ENCODE data around the gene IL1RAPL1.

Gene IL1RAPL1

DNA sequence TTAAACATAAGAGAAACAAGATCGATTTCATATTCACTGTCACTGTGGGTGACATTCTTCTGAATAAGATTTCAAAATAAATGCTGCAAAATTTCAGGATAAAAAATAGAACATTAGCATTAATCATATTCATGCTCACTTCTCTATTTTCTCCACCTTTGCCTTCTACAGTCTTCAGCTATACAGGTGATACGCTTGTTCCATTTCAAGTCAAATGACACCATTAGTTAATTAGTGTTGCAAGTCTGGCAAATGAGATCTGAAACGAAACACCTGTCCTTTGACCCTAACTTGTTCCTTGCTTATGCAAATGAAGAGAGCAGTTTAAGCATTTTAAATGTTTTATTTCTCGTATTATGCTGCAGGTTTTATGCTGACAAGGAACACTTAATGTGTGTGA lies 960.6 kb downstream of the IL1RAPL1 start:
- DNase-seq, result no peak

DNA sequence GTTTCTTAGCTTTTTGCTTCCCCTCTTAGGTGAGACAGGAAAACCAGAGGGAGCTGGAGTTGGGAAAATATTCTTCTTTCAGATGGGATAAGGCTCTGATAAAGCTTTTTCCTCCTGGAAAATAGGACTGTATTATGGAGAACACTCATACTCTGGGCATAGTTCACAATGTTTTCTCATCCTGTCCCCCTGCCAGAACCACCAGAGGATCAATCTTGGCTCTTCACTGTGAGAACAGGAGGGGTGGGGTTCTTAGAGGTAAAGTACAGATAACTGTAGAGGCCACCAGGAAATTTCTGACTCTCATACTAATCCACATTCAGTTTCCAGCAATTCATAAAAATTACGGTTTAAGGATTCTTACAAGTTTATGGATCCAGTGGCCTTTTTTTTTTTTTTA lies 966.3 kb downstream of the IL1RAPL1 start:
- DNase-seq, result no peak

DNA sequence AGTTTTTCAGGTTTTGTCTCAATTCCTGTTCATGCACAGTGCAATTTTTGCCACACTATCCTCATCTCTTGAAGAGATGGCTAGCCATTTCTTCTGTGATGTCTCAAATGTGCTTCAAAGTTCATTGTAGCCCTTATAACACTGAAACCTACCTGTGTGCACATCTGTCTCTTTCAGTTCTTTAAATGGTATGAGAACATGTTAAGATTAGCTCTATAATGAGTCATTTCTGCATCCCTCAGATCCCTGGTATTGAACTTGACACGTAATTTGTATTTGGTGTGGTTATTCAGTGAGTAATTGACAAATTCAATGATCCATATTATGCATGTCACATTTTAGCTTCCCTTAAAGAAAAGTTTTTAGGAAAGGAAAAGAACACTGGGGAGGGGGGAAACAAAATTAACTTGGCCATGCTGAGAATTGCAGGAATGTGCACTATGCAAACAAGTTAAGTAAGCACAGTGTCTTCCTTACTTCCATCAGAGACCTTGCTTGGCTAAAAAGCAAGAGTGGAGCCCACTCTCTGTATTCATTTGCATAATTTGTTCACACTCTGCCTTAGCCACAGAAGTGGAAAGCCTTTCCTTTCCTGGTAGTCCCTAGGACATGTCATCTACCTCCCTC lies 968.3 kb downstream of the IL1RAPL1 start:
- no peak for DNase-seq

DNA sequence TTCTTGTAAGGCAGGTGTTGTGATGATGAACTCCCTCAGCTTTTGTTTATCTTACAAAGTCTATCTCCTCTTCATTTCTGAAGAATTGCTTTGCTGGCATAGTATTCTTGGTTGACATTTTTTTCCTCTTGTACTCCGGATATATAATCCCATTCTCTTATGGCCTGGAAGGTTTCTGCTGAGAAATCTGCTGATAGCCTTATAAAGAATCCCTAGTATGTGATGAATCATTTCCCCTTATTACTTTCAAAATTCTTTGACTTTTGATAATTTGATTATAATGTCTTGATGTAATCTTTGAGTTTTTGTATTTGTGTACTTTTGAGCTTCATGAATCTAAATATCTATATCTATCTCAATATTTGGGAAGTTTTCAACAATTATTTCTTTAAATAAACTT lies 972.8 kb downstream of the IL1RAPL1 start:
- no peak for DNase-seq

DNA sequence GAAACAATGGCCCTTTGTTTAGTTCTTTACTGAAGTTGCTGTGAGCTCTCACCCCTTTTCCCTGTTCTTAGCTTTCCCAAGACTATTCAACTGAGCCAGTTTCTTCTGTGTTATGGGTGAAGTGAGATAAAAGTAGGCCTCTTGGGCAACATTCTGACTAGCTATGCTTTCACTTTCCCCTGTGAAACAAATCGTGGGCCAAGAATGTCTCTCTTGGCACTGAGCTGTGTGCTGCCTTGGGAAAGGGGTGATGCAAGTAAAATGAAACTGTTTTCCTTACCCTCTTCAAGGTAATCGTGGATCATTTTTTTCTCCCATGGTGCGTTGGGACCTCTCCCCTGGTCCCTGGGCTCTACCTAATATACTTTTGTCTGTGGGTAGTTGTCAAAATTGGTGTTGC lies 974.2 kb downstream of the IL1RAPL1 start:
- no peak for DNase-seq

DNA sequence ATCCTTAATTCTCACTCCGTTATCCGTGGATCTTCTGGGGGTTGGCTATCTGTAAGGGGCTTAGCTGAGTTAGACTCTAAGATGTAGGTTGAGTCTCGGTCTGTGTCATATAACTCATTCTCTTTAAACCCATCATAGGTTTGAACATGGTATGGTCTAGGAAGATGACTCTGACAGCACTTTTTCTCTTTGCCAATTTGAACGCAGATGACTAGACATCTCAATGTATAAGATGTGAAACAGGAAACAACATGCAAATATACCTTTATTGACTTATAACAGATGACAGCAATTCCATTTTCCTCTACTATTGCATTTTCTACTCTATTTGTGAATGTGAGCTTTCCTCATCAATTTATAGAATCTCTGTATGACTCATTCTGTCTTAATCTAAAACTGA lies 993.3 kb downstream of the IL1RAPL1 start:
- no peak for DNase-seq

DNA sequence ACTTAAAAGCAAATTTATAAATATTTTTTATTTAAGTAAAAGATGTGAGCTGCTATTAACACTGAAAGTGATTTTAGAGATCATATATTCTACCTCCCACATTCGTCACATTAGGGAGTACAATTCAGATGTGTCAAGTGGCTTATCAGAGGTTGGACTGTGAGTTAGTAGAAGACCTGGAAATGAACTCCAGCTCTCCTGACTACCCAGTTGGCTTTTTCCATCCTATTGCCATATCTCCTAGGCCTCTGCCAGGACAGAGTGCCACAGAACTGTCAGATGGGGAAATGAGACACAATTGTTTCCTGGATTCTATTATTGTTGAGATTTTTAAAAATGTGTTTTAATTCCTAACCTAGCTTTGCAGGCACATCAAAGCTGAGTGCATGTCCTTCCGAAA lies 994.0 kb downstream of the IL1RAPL1 start:
- DNase-seq, result no peak

DNA sequence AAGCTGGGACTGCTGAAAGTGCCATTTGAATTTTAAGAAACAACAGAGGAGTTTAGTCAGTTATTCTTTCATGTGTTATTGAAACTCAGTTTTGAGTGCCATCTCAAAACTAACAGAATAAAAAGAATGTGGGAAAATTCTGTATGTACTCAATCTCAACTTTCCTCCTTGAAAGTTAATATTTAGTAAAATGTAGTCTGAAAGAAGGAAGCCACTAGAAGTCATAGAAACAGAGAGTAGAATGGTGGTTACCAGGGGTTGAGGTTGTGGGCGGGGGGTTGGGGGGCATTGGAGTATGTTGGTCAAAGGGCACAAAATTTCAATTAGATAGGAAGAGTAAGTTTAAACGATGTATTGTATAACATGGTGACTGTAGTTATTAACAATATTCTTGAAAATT lies 999.9 kb downstream of the IL1RAPL1 start:
- DNase-seq, result no peak

DNA sequence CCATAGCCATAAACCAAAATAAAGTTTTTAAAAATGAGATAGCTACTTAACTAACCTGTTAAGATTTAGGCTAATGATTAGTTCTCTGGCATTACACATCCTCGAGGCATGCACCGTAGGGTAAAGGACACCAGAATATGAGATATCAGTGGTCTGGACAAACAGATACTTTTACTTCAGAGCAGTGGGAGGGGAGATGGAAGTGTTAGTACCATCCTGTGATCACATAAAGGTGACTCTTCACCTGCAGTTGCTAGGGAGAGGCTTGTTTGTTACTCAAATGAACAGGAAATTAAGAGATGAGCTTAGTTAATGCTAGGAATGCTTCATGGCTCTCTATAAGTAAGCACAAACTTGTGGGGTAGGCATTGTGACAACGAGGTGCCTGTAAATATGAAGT lies 1003.7 kb downstream of the IL1RAPL1 start:
- DNase-seq, result no peak

DNA sequence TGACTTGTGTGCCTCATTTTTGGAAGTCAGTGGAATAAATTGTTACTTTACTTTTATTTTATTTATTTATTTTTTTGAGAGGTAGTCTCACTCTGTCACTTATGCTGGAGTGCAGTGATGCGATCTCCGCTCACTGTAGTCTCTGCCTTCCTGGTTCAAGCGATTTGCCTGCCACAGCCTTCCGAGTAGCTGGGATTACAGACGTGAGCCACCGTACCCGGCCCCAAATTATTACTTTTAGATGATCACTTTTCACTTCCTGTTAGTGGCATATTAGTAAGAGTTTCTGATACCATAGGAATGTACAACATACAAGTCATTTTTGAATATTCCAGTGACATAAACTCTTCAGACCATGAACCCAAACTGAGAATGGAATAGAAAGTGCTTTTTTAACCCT lies 1017.1 kb downstream of the IL1RAPL1 start:
- no peak for DNase-seq

DNA sequence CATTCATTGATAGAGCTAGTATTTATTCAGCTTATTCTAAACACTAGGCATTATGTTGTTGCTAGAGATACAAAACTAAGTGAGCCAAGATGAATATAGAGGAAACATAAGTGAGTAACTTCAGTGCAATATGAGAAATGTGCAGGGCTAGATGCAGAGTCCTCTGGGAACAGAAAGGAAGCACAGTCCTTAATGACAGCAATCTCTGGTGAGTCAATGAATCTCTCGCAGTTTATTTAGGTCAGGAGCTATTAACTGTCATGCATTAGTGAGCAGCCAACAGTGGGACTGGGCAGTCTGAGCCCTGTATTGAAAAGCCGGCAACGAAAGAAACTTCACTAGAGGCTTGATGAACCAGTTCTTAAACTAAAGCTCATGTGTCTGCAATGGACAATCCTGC lies 1030.0 kb downstream of the IL1RAPL1 start:
- DNase-seq, result no peak

DNA sequence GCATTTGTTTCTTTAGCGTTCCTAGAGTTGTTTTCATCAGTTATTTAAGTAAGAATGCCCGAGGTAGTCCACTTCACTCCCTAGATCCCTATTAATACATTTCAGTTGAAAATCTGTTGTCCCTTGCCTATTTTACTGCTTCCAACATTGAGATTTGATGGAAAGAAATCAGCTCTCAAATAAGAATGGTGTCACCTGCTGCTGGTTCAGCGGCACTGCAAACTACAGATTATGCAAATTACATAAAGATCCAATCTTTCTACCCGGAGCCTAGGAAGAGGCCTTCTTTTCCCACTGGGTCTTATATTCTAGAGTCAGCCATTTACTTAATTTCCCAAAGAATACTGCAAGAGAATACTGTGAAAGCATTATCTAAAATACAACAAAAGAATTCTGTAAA lies 1030.5 kb downstream of the IL1RAPL1 start:
- no peak for DNase-seq

DNA sequence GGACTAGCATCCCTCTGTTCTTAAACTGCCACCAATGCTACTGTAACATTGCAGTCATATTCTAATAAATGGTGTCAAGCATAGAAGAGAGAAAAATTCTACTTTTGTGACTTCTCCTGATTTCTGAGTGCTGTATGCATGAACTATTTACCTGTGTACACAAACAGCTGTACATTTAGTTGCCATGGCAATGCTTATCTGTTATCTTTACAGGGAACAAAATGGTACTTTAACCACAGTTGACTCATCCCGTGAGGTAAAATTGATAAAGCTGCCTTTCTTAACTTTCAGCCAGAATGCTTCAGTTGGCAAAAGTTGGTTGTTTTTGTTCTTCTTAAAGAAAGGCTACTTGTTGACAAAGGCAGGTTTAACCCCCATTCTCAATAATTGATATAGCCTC lies 1040.6 kb downstream of the IL1RAPL1 start:
- DNase-seq, result no peak

DNA sequence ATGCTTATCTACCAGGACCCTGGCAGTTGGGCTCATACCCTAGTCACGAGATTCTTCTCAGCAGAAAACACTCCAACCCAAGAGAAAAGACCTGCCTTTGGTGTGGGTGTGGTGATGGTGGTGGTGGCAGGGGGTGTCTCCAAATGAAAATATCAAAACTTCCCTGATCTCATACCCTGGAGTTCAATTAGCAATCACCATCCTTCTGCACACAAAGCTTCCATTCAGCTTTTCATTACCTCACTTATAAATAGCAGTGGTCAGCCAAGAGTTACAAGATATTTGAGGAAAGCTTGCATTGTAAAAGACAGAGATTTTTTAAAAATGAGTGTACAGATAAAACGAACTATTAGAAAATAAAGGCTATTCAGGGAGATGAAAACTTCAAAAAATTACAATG lies 1047.3 kb downstream of the IL1RAPL1 start:
- DNase-seq, result no peak

DNA sequence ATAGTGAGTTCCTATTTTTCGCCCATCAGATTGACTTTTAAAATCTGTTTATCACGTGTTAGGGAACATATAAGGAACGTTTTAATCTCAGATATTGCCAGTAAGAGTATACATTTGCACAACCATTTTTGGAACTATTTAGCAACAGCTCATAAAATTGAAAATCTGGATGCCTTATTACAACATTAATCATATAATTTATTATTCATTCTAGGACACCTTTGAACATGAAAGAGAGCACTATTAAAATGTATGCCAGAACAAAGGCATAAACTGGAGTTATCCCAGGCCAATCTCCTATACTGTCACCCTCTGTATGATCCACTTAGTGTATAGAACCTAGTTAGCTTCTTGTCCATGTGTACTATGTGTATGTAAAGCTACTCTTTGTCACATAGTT lies 1049.1 kb downstream of the IL1RAPL1 start:
- no peak for DNase-seq

DNA sequence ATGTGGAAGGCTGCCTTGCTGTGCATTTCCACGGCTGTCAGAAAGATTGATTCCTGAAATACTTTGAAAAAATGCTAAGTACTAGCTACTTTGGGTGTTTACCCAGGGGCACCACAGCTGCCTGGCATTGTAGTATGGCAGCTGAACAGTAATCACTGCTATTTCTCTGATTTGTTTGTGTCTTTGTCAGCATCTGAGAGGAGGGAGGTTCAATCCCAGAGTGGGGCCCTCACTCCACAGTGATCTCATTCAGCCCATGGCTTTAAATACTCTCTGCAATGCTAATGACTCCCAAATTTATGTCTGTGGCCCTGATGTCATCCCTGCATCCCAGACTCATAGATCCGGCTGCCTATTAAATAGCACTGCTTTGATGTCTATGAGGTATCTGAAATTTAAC lies 1052.9 kb downstream of the IL1RAPL1 start:
- no peak for DNase-seq

DNA sequence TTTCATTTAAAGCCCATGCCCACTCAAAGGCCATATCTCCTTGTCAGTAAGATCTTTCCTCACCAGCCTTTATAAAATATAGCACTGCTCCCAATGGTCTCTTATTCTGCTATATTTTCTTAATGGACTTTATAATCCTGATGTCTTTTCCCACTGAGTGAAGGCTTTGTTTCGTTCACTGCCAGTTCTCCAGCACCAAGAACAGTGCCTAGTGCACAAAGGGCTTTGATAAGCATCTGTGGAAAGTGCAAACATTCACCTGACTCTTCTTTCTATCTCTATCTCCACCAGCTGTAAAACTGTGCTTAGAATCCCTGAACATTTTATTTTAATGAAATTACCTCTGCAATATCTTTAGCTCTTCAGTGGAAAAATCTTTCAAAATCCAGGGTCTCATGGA lies 1054.2 kb downstream of the IL1RAPL1 start:
- DNase-seq, result no peak

DNA sequence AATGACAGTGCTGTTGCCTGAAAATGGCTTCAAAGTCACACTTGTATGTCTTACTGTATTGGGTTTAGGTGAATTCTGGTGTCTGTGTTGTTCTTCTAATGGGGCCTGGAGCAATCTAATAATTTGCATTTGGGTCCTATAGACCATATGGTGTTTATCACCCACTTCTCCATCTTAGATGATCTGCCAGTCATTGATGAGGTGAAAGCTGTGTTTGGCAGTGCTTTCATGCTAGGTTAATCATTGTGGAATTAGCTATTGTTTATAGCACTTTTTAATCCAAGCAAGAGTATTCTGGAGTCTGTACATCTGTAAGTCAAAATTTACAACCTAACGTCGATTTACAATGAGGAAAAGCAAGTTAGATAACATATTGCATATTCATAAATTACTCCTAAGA lies 1055.9 kb downstream of the IL1RAPL1 start:
- DNase-seq, result no peak

DNA sequence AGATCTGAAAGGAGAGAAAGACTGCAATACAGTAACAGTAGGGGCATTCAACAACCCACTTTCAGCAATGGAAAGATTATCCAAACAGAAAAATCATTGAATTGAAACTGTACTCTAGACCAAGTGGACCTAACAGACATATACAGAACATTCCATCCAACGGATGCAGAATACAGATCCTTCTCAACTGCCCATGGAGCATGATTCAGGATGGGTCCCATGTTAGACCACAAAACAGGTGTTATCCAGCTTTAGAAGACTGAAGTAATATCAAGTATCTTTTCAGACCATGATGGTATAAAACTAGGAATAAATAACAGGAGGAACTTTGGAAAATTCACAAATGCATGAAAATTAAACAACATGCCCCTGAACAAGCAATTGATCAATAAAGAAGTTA lies 1060.9 kb downstream of the IL1RAPL1 start:
- DNase-seq, result no peak

DNA sequence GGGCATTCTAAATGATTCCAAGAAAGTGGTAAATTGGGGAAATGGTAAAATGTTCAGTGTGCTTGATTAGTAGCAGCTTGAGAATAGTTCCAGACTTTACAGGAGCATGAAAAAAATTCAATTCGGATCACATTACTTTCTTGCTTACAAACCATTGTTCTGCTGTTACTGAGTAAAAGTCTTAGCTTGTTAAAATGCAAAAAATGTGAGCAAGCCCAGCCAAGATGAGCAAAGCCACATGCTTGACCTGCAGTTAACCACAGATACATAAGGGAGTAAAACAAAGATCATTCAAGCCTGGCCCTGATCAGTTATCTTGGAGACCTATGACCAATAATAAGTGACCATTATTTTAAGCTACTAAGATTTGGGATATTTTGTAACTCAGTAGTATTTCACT lies 1065.2 kb downstream of the IL1RAPL1 start:
- DNase-seq, result no peak

DNA sequence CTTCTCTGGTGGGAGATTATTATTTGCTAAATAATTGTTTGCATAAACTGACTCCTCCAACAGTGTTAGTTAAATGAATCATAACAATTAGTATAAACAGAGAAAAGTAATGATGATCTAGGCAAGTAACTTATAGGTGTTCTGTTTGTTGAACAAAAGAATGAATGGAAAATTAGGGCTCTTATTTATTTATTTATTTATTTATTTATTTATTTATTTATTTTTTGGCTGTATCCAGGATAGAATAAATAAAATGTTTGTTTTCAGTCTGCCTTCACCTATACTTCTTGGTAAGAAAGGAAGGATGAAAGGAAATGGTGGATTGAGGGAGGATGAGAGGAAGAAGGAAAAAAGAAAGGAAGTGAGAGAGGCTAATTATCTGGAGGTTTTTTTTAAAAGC lies 1066.5 kb downstream of the IL1RAPL1 start:
- DNase-seq, result no peak

DNA sequence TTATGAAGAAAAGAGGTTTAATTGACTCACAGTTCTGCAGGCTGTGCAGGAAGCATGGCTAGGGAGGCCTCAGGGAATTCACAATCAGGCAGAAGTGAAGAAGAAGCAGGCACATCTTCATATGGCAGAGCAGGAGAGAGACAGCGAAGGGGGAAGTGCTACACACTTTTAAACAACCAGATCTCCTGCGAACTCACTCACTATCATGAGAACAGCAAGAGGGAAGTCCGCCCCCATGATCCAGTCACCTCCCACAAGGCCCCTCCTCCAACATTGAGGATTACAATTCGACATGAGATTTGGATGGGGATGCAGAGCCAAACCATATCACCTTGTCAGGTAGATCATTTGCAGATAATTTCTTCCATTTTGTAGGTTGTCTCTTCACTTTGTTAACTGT lies 1072.7 kb downstream of the IL1RAPL1 start:
- DNase-seq, result no peak

DNA sequence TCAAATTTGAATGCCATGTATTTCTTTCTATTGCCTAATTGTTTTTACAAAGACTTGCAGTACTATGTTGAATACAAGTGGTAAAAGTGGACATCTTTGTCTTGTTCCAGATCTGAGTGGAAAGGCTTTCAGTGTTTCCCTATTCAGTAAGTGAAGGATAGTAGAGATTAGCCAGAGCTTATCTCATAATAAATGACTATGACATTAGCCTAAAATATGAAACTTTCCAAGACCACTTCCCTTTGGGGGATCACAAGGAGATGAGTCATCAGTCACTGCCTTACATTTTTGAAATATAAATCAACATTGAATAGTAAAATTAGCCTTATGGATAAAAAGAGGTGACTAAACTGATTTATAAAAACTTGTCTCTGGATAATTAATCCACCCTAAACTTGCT lies 1074.0 kb downstream of the IL1RAPL1 start:
- no peak for DNase-seq

DNA sequence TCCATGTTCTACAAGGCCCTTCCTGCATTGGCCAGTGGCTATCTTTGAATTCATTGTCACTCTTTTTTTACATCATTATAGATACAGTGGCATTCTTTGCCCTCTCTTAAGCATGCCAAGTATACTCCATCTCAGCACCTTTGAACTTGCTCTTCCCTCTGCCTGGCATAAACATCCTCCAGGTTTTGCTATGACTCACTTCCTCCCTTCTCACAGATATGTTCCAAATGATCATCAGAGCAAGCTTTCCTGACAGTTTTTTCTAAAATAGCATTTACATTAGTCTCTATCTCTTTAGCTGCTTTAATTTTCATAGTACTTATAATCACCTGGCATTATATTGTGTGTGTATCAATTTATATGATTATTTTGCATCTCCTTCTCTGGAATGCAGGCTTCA lies 1074.9 kb downstream of the IL1RAPL1 start:
- DNase-seq, result no peak

DNA sequence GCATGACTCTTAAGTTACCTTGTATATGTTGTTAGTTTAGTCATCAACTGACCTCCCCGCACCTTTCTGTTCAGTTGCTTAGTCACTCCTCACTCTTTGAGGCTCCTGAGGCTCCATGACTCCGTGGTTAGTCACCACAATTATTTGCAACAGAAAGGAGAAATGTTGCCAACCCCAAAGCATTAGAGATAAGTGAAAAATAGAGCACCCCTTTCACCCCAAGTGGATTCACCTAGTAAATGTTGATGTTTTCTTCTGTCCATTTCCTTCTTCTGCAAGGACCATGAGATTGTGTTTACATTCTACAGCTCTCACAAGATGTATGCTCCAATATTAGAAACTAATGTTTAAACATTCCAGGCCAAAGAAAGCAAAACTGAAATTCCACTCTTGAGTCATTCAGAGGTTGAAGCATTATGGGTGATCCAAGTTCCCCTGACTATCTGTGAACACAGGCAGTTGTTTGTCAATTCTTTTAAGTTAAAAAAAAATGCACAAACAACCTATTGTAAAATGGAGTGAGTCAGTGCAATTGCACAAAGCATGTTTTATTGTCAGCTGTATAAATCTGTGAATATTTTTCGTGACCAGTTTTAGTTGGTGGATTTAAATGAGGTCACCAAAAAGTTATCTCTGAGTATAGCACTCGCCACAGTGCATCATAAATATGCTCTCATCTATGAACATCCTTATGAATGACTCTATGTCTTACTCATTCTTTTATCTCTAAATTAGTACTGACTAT lies 1075.7 kb downstream of the IL1RAPL1 start:
- DNase-seq, result no peak
